ES-I3 (cell line): Measurements from ENCODE around the gene PDXDC1.
"Not testable (repeated sequence)": the region's sequence is repeated elsewhere in the genome, so short reads cannot be mapped to it uniquely, and the experiment has no call there.

Experiments
- H3K36me3 ChIP-seq: 2 replicates; pipeline ENCODE4 v1.6.1; 2013; ENCODE audit warnings: mild to moderate bottlenecking, low read length, control low read depth, moderate library complexity; ENCODE audit not compliant: insufficient read depth
- H3K4me1 ChIP-seq: 2 replicates; pipeline ENCODE4 v1.6.1; 2013; ENCODE audit warnings: mild to moderate bottlenecking, control low read depth, low read length; ENCODE audit not compliant: insufficient read depth
- H3K9ac ChIP-seq: 2 replicates; pipeline ENCODE4 v1.6.1; 2013; ENCODE audit warnings: low read depth, mild to moderate bottlenecking, low read length, moderate library complexity
- H3K9me3 ChIP-seq: 2 replicates; pipeline ENCODE4 v1.6.1; 2013; ENCODE audit warnings: mild to moderate bottlenecking, low read length, moderate library complexity; ENCODE audit not compliant: control insufficient read depth, insufficient read depth

Gene PDXDC1

DNA sequence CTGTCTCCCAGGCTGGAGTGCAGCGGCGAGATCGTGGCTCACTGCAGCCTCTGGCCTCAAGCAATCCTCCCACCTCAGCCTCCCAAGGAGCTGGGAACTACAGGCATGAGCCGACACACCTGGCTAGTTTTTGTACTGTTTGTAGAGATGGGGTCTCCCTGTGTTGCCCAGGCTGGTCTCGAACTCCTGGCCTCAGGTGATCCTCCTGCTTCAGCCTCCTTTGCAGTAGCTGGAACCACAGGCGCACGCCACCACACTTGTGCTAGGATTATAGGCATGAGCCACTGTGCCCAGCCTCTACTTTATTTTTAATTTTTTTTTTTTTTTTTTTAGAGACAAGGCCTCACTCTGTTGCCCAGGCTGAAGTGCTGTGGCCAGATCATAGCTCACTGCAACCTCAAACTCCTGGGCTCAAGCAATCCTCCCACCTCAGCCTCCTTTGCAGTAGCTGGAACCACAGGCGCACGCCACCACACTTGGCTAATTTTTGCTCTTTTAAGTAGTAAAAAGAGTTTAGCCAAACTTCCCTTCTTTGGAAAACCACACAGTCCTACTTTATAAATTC is 76.6 kb downstream of the PDXDC1 start:
- no peaks in the 10 kb centered on the region for H3K9me3 ChIP-seq
- H3K36me3 ChIP-seq, result no peaks in the 10 kb centered on the region
- no peak overlapping the region for H3K9ac ChIP-seq
- no peaks in the 10 kb centered on the region for H3K4me1 ChIP-seq

DNA sequence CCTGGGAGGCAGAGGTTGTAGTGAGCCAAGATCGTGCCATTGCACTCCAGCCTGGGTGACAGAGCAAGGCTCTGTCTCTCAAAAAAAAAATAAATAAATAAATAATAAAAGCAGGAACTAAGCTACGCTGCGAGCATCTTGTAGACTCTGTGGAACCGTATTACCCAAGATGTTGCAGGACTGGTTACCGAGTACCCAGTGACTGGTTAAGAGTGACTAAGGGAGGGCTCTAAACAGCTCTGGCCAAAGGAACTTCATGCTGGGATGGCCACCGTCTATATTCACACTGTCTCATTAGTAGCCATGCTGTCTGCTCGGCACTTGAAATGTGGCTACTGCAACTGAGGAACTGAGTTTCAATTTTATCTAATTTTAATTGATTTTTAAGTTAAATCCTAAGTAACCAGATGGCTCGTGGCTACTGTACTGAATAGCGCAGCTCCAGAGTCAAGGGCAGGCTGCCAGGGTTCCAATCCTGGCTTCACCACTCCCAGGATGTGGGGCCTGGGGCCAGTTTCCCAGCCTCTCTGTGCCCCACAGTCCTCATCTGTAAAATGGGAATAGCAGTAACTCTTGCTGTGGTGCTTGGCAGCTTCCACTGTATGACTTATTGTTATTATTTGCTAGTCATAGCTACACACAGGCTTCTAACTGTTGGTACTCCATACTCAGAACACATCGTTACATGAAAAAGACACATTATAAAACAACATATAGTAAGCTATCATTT is 78.1 kb downstream of the PDXDC1 start:
- Histone ChIP-seq H3K9me3 (no peaks in the 10 kb centered on the region), H3K9ac (no peak overlapping the region), H3K4me1 (no peaks in the 10 kb centered on the region), H3K36me3 (no peaks in the 10 kb centered on the region)

DNA sequence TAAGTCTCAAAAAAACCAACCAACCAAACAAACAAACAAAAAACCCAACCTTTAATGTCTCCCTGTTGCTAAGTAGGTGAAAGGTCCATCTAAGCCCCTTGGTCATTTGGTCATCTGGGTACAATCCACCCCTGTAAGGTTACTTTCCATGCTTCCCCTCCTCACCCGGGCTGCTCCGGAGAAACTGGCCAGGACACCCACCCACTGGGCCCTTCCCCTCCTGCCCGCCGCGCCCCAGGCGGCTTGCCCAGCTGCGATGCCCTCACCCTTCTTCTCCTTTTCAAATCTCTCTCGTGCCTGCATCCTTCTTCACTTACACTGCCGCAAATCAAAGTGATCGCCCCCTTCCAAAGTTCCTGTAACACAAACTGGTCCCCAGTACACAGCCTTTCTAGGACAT is 79.1 kb downstream of the PDXDC1 start:
- Histone ChIP-seq H3K9ac (no peak overlapping the region), H3K9me3 (no peaks in the 10 kb centered on the region), H3K36me3 (no peaks in the 10 kb centered on the region), H3K4me1 (no peaks in the 10 kb centered on the region)

- Histone ChIP-seq H3K4me1 (no peaks in the 10 kb centered on the region), H3K9me3 (no peaks in the 10 kb centered on the region), H3K9ac (peak overlapping the region; percentile 85; the same call in 1 of the 2 replicates), H3K36me3 (peaks cover 4% of the 10 kb centered on the region; the same call in 1 of the 2 replicates)
Measured at GRCh38 chr16:15054357-15055140, 79.7 kb downstream of the PDXDC1 start.

DNA sequence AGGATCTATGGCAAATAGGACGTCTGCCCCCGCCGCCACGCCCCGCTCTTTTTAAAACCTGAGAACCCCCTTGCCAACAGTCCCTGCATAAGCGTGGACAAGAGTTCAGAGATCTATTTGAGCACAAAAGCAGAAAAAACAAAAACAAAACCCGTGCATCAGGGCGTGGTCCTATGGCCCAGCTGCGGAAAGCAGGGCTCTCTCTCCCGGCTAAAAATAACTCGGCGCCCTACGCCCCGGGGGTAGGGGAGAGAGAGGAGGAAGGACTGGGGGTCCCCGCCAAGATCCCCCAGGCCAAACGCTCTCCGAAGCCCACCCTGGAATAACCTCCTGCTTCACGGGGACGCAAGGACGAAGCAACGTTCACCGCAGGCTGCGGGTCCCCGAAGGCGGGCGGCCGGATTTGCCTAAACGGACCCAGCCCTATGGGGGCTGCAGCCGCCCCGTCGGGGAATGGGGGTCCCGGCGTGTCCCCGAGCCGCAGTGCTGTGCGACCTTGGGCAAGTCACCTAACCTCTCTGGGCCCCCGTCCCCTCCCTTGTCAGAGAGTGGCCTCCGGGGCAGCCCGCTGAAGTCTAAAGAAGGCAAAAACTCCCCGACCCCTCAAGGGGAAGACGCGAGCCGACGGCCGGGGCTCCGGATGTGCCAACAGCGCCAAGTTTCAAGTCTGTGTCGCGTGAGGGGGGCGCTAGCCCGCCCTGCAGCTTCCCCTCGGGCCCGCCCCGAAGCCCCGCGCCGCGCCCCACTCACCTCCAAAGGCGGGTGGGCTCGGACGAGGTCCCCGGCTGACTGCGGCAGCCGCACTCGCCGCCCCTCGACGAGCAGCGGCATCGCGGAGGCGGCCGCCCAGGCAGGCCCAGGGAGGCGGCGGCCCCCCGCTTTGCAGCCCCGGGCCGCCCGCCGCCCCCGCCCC is 80.6 kb downstream of the PDXDC1 start:
- H3K9ac ChIP-seq, result peak overlapping the region; percentile 85
- no peaks in the 10 kb centered on the region for H3K4me1 ChIP-seq
- H3K9me3 ChIP-seq, result no peaks in the 10 kb centered on the region
- H3K36me3 ChIP-seq, result peaks cover 7% of the 10 kb centered on the region; the same call in 1 of the 2 replicates

DNA sequence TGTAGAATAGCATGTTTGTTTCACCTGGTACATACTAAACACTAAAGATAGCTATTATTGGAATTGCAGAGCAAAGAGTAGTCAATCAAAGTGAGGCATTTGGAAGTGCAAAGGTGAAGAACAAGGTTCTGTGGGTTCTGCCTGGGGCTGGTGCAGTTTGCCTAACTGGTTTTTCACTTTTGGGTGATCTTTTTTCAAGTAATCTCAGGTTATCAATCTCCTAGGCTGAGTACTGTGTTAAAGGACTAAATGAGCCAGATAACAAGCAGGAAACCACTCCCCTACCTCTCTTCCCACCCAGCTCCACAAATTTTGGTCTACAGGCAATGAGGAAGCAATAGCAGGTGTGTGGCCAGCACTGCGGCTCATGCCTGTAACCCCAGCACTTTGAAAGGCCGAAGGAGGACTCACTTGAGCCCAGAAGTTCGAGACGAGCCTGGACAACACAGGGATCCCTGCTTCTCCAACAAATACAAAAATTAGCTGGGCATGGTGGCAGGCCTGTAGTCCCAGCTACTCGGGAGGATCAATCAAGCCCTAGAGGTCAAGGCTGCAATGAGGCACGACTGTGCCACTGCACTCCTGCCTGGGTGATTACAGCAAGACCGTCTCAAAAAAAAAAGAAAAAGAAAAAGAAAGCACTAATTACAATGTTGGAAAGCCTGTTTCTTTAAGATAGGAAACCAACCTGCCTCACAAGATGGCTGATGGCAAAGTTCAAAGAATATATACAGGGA is 83.0 kb downstream of the PDXDC1 start:
- Histone ChIP-seq H3K4me1 (no peaks in the 10 kb centered on the region), H3K9ac (no peak overlapping the region), H3K9me3 (no peaks in the 10 kb centered on the region), H3K36me3 (peaks cover 18% of the 10 kb centered on the region)

- H3K36me3 ChIP-seq, result peaks cover 21% of the 10 kb centered on the region
- H3K9ac ChIP-seq, result no peak overlapping the region
- no peaks in the 10 kb centered on the region for H3K4me1 ChIP-seq
- H3K9me3 ChIP-seq, result no peaks in the 10 kb centered on the region
Measured at GRCh38 chr16:15059324-15059723, 84.5 kb downstream of the PDXDC1 start.

DNA sequence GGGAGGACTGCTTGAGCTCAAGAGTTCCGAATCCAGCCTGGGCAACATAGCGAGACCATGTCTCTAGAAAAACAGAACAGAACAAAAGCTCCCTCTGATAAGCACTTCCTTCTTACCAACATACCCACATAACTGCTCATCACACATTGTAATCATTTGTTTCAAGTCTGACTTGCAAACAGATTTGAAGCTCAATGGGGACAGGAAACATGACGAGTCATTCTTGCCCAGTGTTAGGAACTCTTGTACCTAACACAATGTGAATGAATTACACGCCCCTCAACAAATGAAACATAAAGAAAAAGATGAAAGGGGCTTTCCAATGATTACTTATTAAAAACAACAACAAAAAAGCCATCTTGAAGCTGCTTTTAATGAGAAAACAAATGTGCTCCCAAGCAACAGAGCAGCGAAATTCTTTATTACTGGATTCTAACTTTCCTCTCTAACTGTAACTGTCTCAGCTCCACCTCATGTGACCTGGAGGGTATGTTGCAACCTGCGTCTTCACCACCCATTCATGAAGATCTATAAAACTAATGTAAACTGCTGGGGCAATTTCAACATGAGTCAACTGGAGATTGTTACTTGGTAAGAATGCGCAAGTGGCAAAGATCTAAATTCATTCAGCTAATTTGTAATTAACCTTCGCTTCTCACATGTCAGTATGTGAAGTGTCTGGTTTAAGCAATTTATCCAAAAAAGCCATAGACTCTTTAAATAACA is 87.4 kb downstream of the PDXDC1 start:
- H3K9ac ChIP-seq, H3K9me3 ChIP-seq, H3K4me1 ChIP-seq: not testable (repeated sequence)
- H3K36me3 ChIP-seq, result peaks cover 21% of the 10 kb centered on the region

- not testable (repeated sequence) for H3K9ac ChIP-seq, H3K9me3 ChIP-seq, H3K4me1 ChIP-seq
- peaks cover 15% of the 10 kb centered on the region for H3K36me3 ChIP-seq
Measured at GRCh38 chr16:15065961-15066360, 91.1 kb downstream of the PDXDC1 start.

GRCh38 chr16:15066690-15067089 is 91.9 kb downstream of the PDXDC1 start:
- not testable (repeated sequence) for H3K9me3 ChIP-seq, H3K4me1 ChIP-seq, H3K36me3 ChIP-seq, H3K9ac ChIP-seq

DNA sequence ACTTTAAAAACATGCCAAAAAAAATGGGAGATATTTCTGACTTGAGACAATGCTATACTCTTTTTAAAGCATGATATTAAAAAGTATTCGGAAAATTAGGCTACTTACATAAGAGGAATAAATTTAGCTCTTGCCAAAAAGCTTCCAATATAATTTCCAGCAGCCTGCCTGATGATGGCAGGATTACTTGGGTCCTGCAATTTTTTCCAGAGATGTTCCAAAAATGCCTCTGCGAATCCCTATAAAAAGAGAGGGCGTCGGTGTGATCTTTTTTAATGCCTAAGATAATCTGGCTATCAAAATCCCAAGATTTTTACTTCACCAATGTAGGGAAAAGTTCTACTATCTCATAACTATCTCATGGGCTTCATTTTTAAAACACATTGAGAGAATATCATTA is 96.2 kb downstream of the PDXDC1 start:
- peaks cover 22% of the 10 kb centered on the region for H3K36me3 ChIP-seq
- not testable (repeated sequence) for H3K9me3 ChIP-seq, H3K9ac ChIP-seq, H3K4me1 ChIP-seq

DNA sequence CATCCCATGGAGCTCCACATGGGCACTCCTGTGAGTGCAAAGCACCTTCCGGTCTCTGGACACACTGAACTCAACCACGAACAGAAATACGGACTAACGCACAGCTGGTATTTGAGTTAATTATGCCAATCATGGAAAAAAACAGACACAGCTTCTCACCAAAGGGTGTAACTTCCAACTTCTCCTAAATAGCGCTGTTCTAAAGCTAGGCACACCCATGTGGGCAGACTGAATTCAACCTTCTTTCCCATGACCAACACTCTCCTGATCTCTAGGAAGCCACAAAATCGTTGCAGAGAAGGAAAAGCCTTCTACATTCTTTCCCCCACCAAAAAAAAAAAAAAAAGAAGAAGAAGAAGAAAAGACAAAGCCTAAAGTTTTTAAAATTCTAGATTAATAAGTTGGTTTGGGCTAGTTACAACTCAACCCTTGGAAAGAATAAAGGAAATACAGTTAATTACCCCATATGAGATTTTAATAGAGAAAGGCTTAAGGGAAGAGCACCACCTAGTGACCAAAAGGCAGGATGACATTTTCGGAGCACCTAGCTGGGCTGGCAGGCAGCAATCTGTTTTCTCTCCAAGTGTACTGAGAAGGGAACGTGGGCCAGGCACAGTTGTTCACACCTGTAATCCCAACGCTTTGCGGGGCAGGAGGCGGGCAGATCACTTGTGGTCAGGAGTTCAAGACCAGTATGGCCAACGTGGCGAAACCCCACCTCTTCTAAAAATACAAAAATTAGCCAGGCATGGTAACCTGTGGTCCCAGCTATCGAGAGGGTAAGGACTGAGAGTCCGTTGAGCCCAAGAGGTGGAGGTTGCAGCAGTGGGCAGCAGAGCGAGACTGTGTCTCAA is 97.3 kb downstream of the PDXDC1 start:
- H3K36me3 ChIP-seq, result peaks cover 24% of the 10 kb centered on the region
- H3K4me1 ChIP-seq, H3K9me3 ChIP-seq, H3K9ac ChIP-seq: not testable (repeated sequence)
